ENCODE results near the gene GKAP1. TPM values are rescaled to one million over a fixed set of nuclear protein-coding genes. Genes with fewer than 3 reads are reported as not detected.
"Not testable (repeated sequence)": the region's sequence is repeated elsewhere in the genome, so short reads cannot be mapped to it uniquely, and the experiment has no call there.

Gene GKAP1
- 1 to 10 TPM; 8.0 to 8.2 TPM for total RNA-seq

GRCh38 chr9:83817356-83818278, at the start of gene GKAP1:
Gene GKAP1 (minus strand): TSS chr9:83817769. CDS start chr9:83806517, 11,252 bp downstream.
- intact Hi-C loops (cut with DNase I); H3K36me3 ChIP-seq (replicated peaks in 1 of 2; ENCODE audit: insufficient read depth in 1 of 2, low read depth in 2 of 2); H3K27me3 ChIP-seq; H3K4me1 ChIP-seq; H3K9me3 ChIP-seq: not testable (repeated sequence)
- Histone ChIP-seq H3K27ac (peak within 1 kb of the TSS; percentile 62 to 95 (median 91)), H3K4me3 (peak within 1 kb of the TSS; percentile 37 to 52)
- ATAC-seq (peak; percentile 93), DNase-seq (peak; percentile 80 to 88 (median 85))
- 0 to 1% methylated on average over 24 to 48 of the region's 103 CpGs for WGBS, 2 donors
- peak in 2 of 3 donors; percentile 15 to 17 for TF ChIP-seq POLR2A (IDR thresholded peaks at IDR 0.05)
- TF ChIP-seq CTCF (IDR thresholded peaks at IDR 0.05) = peak in 4 of 7 experiments; percentile 8 to 41 (median 24)

DNA sequence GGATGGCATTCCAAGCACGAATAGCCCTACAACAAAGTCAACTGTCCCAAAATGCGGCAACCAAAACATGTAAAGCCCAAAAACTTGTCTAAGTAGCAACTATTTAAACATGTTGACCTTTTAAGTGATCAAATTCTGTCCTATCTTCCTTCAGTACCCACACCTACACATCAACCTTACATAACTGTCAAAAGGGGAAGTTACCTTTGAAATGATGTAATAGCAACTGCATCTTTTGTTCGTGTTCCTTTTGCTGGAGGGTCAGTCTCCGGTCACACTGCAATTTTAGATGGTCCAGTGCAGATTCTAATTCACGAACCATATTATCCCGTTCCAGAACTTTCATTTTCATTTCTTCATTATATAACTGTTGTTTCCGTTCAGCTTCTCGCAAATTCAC, 32.3 kb upstream of the GKAP1 start:
- intact Hi-C loops (cut with DNase I); H3K4me1 ChIP-seq; ATAC-seq; DNase-seq; H3K27ac ChIP-seq; H3K9me3 ChIP-seq; H3K4me3 ChIP-seq; H3K27me3 ChIP-seq; H3K36me3 ChIP-seq (replicated peaks in 1 of 2; ENCODE audit: insufficient read depth in 1 of 2, low read depth in 2 of 2): not testable (repeated sequence)
- whole genome bisulfite sequencing, 2 donors = 92 to 94% methylated on average over 8 of the region's 8 CpGs

GRCh38 chr9:83837070-83837643, 19.6 kb upstream of the GKAP1 start:
- DNase-seq; ATAC-seq; intact Hi-C loops (cut with DNase I); H3K27ac ChIP-seq; H3K36me3 ChIP-seq (replicated peaks in 1 of 2; ENCODE audit: insufficient read depth in 1 of 2, low read depth in 2 of 2); H3K4me1 ChIP-seq; H3K9me3 ChIP-seq; H3K4me3 ChIP-seq; H3K27me3 ChIP-seq: not testable (repeated sequence)
- 34 to 59% methylated on average over 7 of the region's 7 CpGs for WGBS, 2 donors

DNA sequence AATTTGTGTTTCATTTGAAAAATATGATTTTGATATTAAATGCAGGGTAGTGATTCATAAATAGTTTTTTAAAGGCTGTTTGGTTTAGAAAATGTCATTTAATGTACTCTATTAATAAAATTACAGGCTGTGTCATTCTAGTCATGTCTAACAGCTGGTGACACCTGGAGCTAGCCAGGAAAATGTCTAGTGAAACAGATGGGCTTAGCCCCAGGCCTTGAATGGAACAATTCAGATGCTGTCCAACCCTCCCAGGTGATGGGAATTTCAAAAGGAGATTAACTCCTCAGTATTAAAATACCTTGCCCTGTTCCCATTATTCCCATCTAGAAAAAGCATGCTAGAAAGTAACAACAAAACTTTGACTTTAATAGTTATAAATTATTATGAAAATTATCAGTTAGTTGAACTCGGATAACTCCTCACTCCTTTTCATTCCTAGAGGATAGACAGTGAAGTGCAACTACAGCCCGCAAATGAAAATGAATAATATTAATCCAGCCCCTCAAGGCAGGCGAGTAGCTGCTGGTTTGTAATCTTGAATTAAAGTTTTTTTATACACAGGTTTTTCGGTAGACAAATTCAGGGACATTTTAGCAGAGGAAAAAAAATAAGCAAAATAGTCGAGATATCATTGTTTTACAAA, 13.0 kb upstream of the GKAP1 start:
- H3K4me1 ChIP-seq; H3K4me3 ChIP-seq; H3K36me3 ChIP-seq (replicated peaks in 1 of 2; ENCODE audit: insufficient read depth in 1 of 2, low read depth in 2 of 2); intact Hi-C loops (cut with DNase I); ATAC-seq; H3K9me3 ChIP-seq; H3K27me3 ChIP-seq; H3K27ac ChIP-seq: not testable (repeated sequence)
- DNase-seq = peak in 1 of 4 donors; percentile 2
- WGBS, 2 donors = 69 to 75% methylated on average over 5 of the region's 5 CpGs

- H3K4me3 ChIP-seq; H3K27me3 ChIP-seq; DNase-seq; H3K27ac ChIP-seq; H3K4me1 ChIP-seq; ATAC-seq; H3K36me3 ChIP-seq (replicated peaks in 1 of 2; ENCODE audit: insufficient read depth in 1 of 2, low read depth in 2 of 2); H3K9me3 ChIP-seq; intact Hi-C loops (cut with DNase I): not testable (repeated sequence)
- WGBS, 2 donors = 84 to 90% methylated on average over 3 of the region's 3 CpGs
Measured at GRCh38 chr9:83824986-83825623, 7.5 kb upstream of the GKAP1 start.

DNA sequence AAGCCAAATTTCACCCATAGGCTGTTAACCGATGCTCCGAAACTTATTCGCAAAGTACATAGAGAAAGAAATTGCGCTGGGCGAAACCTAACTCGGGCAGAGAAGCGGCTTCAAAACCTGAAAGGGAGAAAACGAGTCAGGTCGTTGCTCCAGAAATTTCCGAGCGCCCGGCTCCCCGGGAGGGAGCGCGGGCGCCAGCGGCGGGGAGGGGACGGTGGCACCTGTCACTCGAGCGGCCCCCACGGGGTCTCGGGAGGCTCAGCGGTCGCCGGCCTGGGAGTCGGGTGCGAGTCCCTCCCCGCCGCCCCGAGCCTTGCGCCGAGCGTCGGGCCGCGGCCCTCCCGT, 586 bp downstream of the GKAP1 start:
- H3K4me1 ChIP-seq; H3K27me3 ChIP-seq; DNase-seq; H3K36me3 ChIP-seq (replicated peaks in 1 of 2; ENCODE audit: insufficient read depth in 1 of 2, low read depth in 2 of 2); intact Hi-C loops (cut with DNase I); ATAC-seq; H3K9me3 ChIP-seq: not testable (repeated sequence)
- H3K27ac ChIP-seq = peak overlapping the region; percentile 62 to 95 (median 91)
- peak overlapping the region; percentile 37 to 52 for H3K4me3 ChIP-seq
- 0 to 1% methylated on average over 15 to 30 of the region's 38 CpGs for WGBS, 2 donors

- H3K4me3 ChIP-seq; H3K27me3 ChIP-seq; ATAC-seq; H3K4me1 ChIP-seq; H3K9me3 ChIP-seq; DNase-seq; intact Hi-C loops (cut with DNase I); H3K27ac ChIP-seq; H3K36me3 ChIP-seq (replicated peaks in 1 of 2; ENCODE audit: insufficient read depth in 1 of 2, low read depth in 2 of 2): not testable (repeated sequence)
- WGBS, 2 donors = 94 to 96% methylated on average over 4 of the region's 4 CpGs
Measured at GRCh38 chr9:83815120-83815519, 2.4 kb downstream of the GKAP1 start.

DNA sequence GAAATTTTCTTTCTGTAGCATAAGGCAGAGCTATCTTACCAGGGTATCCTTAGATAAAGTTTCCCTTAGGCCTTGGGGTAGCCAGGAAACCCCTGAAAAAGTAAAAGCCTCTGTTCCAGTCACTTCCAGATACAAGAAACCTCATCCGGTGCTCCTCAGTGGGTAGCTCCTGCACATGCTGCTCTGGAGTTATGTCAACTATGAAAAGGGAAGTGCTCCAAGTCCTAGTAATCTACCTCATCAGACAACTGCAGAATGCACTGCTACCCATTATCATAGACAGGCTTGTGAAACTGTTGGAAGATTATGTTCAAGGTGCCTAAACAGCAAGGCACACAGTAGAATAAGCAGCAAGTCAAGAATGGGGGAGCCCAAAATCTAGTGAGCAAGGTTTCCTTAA, 8.4 kb downstream of the GKAP1 start:
- H3K4me1 ChIP-seq; H3K27me3 ChIP-seq; H3K27ac ChIP-seq; ATAC-seq; H3K4me3 ChIP-seq; H3K36me3 ChIP-seq (replicated peaks in 1 of 2; ENCODE audit: insufficient read depth in 1 of 2, low read depth in 2 of 2); DNase-seq; H3K9me3 ChIP-seq; intact Hi-C loops (cut with DNase I): not testable (repeated sequence)
- WGBS, 2 donors = 57 to 75% methylated on average over 1 of the region's 1 CpG

- no CpG with 5 or more reads among the region's 31 CpGs for WGBS, 2 donors
- H3K27me3 ChIP-seq; H3K27ac ChIP-seq; ATAC-seq; DNase-seq; H3K4me3 ChIP-seq; H3K9me3 ChIP-seq; H3K4me1 ChIP-seq; intact Hi-C loops (cut with DNase I); H3K36me3 ChIP-seq (replicated peaks in 1 of 2; ENCODE audit: insufficient read depth in 1 of 2, low read depth in 2 of 2): not testable (repeated sequence)
Measured at GRCh38 chr9:83804454-83804853, 13.1 kb downstream of the GKAP1 start.

DNA sequence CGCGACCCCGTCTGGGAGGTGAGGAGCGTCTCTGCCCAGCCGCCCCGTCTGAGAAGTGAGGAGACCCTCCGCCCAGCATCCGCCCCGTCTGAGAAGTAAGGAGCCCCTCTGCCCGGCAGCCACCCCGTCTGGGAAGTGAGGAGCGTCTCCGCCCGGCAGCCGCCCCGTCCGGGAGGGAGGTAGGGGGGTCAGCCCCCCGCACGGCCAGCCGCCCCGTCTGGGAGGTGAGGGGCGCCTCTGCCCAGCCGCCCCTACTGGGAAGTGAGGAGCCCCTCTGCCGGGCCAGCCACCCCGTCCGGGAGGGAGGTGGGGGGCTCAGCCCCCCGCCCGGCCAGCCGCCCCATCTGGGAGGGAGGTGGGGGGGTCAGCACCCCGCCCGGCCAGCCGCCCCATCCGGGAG, 13.6 kb downstream of the GKAP1 start:
- ATAC-seq; H3K4me3 ChIP-seq; H3K4me1 ChIP-seq; H3K27ac ChIP-seq; H3K27me3 ChIP-seq; intact Hi-C loops (cut with DNase I); H3K9me3 ChIP-seq; DNase-seq; H3K36me3 ChIP-seq (replicated peaks in 1 of 2; ENCODE audit: insufficient read depth in 1 of 2, low read depth in 2 of 2): not testable (repeated sequence)
- WGBS, 2 donors = 80% methylated on average over 2 of the region's 33 CpGs; no CpG with 5 or more reads in 1 of the 2 donors
